GM11168 (cell line): ENCODE data around the gene IQGAP1.
"Not testable (repeated sequence)": the region's sequence is repeated elsewhere in the genome, so short reads cannot be mapped to it uniquely, and the experiment has no call there.

Experiments used
- in situ Hi-C: fragments of 300-500 bp; cut with MboI; formaldehyde crosslinking; loops from one replicate; pipeline ENCODE4 v1.12.0; 2022; ENCODE audit warnings: low sequenced_read_pairs; ENCODE audit not compliant: unreplicated experiment

The IQGAP1 gene

DNA sequence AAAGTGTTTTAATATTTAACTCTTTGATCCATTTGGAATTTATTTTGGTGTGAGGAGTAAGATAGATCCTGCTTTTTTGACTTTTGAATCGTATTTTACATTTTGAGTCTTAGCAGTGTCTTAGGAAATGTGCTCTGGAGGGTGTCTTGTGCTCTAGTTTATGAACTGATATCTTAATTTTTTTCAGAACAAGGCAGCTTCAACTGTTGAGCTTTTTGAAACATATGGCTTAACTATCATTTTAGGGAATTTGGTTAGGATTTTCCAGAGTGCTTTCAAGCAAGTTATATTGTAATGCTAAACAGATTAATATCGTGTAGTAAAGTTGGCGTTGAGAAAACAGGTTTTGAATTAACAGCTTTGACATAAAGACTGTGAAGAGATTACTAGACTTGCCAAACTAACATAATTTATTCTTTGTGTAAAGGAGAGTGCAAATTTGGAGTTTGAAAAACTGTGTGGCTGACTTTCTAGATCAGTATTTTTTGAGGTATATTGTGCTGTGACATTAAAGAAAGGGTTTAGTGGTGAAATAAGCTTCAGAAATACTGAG lies 17.1 kb downstream of the IQGAP1 start:
- in situ Hi-C loops: no loop called here

DNA sequence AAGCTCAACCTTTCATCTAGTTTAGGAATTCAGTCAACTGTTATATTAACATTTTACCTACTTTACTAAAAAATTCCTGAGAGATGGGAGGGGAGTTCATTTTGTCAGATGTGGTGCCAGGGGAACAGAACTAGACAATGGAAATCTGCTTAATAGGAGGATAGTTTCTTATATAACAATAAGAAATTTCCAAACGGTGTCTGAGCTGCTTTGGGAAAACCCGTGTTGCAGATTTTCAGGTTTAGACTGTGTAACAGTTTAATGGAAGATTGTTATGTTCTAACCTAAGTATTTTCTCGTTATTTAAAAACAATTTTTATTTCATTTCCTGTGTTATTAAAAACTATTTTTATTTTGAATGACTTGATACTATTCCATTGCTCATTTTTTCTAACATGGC lies 19.3 kb downstream of the IQGAP1 start:
- in situ Hi-C loops: no loop called here

DNA sequence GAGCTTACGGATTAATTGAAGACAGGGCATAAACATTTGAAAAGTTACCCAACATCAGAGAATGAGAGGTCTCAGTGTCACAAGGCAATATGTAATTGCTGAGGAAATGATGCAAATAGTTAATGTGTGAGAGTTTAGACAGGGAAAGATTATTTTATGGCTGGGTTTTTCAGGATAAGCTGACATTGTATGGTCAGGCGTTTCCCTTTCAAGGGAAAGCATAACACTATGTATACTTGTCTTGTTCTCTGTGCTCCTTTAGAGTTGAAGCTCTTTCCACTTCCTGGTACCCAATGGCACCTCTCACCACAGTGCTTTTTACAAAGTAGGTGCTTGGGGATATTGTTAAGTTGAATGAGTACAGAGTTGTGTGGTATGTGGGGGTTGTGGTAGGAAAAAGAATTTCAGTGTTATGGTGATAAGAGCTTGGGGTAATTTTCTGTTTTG lies 19.9 kb downstream of the IQGAP1 start:
- in situ Hi-C loops: no loop called here

DNA sequence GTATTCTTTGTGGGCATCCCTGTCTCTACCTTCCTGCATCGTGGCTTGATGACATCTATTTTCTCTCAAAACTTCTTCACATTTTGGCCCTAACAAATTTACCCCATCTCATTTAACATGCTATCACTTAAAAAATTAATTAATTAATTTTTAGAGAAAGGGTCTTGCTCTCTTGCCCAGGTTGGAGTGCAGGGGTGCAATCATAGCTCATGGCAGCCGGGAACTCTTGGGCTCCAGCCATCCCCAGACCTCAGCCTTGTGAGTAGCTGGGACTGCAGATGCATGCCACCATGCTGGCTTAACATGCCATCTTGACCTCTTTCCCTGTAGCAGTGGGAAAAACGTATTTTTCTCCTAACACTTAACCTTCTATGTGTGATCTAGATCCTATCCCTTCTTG lies 20.6 kb downstream of the IQGAP1 start:
- in situ Hi-C loops: no loop called here

DNA sequence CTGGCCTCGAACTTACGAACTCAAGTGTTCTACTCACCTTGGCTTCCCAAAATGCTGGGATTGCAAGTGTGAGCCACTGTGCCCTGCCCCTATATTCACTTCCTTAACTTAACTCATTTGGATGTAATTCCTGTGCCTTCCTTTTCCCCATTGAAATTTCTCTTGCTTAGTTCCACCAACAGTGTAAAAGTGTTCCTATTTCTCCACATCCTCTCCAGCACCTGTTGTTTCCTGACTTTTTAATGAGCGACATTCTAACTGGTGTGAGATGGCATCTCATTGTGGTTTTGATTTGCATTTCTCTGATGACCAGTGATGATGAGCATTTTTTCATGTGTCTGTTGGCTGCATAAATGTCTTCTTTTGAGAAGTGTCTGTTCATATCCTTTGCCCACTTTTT lies 21.5 kb downstream of the IQGAP1 start:
- in situ Hi-C loops: not testable (repeated sequence)

DNA sequence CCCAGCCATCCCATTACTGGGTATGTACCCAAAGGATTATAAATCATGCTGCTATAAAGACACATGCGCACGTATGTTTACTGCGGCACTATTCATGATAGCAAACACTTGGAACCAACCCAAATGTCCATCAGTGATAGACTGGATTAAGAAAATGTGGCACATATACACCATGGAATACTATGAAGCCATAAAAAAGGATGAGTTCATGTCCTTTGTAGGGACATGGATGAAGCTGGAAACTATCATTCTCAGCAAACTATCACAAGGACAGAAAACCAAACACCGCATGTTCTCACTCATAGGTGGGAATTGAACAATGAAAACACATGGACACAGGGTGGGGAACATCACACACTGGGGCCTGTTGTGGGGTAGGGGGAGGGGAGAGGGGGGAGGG lies 22.3 kb downstream of the IQGAP1 start:
- in situ Hi-C loops: not testable (repeated sequence)

DNA sequence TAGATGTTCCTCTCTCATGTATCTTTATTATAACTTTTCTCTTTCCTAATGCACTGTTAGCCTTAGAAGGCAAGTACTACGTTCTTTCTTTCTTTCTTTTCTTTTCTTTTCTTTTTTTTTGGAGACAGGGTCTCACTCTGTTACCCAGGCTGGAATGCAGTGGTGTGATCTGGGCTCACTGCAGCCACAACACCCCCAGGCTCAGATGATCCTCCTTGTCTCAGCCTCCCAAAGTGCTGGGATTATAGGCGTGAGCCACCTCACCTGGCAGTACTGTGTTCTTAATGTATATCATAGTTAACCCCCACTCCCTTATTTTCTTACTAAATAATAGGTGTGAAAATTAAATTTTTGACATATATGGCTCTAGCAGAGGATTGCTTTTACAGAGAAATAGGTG lies 23.1 kb downstream of the IQGAP1 start:
- in situ Hi-C loops: no loop called here

DNA sequence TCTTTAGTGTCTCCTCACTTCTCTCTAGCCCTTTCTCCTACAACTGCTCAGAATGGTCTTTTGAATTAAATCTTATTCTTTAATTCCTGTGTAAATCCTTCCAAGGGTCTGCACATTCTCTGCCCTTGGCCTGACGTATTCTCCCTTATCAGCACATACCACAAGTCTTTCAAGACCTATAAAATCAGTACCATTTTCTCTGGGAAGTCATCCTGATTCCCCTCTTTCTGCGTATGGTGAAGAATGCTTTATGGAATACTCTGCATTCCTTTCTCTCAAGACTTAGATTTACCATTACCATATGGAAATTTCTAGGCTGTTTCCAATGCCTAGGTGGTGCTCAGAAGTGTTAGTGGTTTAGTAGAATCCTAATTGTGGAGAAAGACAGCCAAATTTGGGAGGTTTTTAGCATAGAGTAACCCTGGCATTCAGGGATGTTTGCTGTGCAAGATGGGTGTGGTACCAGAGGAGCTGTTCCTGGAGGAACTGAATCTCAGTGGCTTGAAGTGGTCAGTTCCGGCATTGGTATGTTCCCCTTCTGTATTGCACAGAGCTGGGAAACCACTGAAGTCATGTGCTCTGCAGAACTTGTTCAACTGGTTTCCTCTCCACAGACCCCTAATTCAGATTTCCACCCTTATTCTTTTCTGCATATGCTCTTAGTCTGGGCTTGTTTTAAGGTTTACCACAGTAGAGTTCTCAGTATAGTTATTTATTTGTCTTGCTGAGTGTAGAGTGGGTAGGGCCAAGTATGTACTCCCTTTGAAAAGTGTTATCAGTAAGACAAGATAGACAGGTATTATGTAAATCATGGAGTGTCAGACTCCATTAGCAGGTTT lies 24.5 kb downstream of the IQGAP1 start:
- in situ Hi-C loops: no loop called here

DNA sequence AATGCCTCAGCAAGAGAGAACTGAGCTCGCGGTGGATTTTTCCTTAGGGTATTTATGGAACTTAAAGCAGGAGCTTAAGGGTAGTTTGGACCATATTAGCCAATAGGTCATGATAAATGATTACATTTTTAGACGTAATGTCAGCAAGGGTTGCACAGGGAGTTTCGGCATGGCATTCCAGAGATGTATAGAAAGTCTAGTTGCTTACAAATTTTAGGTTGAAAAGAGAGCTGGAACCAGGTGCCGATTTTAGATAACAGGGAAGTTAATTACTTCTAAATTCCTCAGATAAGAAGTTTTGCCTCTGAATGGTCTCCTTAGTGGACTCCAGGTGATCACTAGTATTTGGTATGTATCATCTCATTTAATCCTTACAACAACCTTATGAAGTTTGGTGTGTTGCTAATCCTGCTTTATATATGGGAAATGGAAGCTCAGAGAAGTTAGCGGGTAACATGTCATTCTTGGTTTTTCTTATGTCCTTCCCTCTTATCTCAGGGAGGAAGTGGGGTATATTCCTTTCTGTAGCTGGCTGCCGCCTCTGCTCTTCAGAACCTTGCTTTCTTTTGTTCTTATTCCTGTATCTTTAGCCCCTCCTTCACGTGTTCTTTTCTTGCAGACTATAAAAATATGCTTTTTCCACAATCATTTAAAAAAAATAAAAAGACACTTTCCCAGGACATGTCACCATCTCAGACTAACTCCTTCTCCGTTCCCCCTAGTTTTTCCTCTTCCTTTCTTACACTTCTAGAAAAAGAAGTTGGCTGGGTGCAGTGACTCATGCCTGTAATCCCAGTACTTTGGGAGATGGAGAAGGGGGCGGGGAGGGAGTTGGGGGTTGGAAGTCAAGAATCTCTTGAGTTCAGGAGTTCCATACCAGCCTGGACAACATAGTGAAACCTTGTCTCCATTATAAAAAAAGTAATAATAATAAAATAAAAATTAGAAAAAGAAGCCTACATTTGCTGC lies 25.7 kb downstream of the IQGAP1 start:
- in situ Hi-C loops: no loop called here

DNA sequence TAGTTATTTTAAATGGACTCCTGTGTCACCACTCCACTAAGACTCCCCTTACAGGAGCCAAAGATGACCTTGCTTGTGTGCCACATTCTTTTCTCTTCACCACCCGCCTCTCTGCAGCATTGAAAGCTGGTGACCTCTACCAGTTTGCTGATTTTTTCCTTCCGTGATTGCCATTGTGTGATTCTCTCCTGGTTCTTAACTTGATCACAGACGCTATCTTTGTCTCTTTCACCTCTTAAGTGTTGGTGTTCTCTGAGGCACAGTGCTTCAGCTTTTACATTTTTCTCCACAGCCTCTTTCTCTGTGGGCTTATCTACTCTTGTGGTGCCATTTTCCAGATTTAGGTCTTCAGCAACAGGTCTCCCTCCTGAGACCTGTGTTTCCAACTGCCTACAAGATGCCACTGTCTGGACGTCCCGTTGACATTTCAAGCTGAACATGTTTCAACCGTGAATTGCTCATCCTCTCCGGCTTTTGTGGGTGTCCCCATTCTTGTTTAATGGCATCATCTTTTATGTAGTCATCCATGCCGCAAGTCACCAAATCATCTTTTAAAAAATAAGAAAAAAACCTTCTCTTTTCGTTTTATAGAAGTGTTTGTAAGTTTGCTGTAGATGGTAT lies 26.5 kb downstream of the IQGAP1 start:
- in situ Hi-C loops: no loop called here

DNA sequence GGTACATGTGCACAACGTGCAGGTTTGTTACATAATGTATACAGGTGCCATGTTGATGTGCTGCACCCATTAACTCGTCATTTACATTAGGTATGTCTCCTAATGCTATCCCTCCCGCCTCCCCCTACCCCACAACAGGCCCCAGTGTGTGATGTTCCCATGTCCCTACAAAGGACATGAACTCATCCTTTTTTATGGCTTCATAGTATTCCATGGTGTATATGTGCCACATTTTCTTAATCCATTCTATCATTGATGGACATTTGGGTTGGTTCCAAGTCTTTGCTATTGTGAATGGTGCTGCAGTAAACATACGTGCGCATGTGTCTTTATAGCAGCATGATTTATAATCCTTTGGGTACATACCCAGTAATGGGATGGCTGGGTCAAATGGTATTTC lies 28.0 kb downstream of the IQGAP1 start:
- in situ Hi-C loops: not testable (repeated sequence)

DNA sequence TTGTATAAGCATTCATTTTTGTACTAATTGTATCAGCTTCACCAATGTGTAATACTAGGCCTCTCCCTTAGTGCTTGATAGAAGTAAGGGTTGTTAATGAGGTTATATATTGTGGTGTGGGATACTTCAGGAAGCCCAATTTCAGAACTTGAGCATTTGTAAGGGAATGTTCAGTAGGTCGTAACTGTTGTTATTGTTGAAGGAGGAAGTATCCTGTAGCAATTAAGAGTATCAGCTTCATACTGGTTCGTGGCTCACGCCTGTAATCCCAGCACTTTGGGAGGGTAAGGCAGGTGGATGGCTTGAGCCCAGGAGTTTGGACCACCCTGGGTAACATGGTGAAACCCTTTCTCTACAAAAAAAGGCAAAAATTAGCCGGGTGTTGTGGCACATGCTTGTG lies 30.6 kb downstream of the IQGAP1 start:
- in situ Hi-C loops: no loop called here

DNA sequence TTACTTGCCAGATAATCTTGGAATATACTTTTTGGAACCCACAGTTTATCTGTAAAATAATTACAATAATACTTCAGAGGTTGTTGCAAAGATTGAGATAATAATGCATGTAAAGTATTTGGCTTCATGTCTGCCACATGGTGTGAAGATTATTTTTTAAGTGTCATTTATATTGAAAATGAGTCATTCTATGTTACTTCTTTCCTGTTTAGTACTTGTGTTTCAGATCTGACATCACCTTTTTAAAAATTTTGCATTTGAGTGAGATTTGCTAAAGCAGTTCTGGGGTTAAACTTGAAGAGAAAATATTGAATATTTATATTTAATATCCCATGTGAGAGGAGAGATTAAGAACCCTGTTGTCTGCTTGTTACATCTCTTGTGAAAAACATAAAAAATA lies 31.2 kb downstream of the IQGAP1 start:
- in situ Hi-C loops: no loop called here

DNA sequence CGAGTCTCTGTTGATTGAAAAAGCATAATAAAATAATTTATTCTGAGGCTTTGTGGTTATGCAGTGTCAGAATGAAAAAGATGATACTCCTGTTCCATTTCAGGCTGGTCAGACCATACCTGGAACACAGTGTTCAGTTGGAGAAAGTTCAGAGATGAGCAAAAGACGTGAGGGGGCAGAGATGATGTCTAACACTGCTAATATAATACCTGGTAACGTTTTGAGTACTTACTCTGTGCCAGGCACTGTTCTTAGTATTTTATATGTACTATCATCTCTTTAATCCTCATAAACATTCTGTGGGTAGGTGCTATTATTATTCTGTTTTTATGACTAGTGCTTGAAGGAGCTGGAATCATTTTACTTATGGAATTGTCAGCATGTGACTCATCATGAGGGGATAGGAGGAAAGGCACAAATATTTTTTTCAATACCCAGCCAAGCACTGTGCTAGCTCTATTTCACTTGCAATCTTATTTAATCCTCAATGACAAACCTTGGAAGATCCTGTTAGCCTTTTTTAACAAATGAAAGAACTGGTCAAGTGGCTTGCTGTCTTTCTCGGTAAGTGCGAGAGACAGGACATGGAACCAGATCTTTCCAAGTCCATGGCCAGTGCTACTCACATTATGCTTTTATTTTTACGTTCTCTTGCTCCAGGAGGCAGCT lies 31.8 kb downstream of the IQGAP1 start:
- in situ Hi-C loops: no loop called here

DNA sequence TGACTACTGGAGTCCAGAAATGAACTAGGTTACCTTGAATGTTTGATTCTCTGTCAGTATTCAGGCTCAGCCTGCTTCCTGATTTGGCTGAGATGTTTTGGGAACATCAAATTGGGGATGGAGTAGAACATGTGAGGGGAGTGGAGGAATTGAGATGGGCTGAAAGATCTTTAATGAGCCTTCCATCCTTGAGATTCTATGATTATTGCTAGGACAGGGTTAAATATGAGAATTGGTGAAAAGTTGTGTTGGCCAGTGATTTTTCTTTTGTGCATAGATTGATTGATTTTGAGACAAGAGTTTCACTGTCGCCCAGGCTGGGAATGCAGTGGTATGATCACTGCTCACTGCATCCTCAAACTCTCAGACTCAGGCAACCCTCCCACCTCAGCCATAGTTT lies 32.4 kb downstream of the IQGAP1 start:
- in situ Hi-C loops: no loop called here

DNA sequence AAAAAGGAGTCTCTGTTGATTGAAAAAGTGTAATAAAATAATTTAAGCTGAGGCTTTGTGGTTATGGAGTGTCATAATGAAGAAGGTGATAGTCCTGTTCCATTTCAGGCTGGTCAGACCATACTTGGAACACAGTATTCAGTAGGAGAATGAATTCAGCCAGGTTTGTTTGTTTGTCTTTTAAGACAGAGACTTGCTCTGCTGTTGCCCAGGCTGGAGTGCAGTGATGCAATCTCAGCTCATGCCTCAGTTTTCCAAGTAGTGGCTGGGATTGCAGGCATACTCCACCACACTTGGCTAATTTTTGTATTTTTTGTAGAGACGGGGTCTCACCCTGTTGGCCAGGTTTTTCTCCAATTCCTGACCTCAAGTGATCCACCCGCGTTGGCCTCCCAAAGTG lies 33.5 kb downstream of the IQGAP1 start:
- in situ Hi-C loops: no loop called here

DNA sequence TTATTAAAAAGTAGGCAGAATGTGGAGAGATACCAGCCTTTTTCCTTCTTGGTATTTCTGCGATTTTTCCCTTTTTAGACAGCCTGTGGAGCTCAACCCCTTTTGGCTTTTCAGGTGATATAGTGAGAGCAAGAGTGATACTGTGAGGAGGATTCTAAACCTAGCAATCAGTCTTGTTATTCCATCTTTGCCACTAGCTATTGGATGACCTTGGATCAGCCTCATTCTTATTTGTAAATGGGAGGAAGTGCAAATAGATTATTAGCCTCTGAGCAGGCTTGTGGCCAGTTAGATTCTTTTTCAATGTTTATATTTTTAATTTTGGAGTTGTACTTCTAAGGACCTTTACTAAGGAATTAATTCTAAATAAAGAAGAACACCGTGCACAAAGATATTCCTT lies 34.0 kb downstream of the IQGAP1 start:
- in situ Hi-C loops: no loop called here

DNA sequence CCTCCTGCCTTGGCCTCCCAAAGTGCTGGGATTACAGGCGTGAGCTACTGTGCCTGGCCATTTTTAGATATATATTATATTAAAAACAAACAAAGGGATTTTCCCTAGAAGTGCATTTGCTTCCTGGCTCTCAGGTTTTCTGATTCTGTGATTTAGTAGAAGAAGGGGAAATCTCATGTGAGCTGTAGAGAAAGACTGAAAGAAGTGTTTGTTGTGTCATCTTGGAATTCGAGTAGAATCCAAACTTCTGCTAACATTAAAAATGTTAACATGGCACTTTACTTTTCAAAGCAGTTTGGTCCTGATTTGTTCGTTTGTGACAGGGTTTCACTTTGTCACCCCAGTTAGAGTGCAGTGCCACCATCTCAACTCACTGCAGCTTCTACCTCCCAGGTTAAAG lies 34.9 kb downstream of the IQGAP1 start:
- in situ Hi-C loops: no loop called here

DNA sequence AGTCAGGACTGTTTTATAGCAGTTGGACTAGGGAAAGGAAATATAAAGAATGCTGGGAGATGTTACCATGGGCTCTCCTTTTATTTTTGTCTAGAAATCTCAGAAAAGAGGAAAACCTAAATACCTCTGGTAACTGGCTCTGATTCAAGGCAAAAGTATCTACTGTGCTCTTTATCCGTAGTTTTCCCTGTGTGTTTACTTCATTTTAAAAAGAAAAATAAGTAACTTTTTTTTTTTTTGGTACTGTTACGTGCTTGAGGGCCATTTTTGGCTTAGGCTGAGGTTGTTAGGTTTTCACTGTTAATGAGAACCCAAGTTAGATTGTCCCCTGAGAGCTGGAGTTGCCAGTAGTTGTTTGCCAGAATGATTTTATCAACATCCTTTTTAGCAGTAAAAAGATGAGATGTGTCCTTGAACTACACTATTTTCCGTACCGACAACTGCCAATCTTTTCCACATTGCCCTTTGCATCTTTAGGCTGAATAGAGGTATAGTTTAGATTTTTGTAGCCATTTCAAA lies 35.8 kb downstream of the IQGAP1 start:
- in situ Hi-C loops: no loop called here
